ENCODE measurements around the gene LSM7. TPM values are rescaled to one million over a fixed set of nuclear protein-coding genes. Genes with fewer than 3 reads are reported as not detected.

LSM7 gene
- total and polyA plus RNA-seq, 9 of the 15 experiments (the other 6 are each of a cell fraction or from before 2014, with no cell fraction given), result 40.5 to 690 (median 265) TPM

- TF ChIP-seq ZNF318 (IDR thresholded peaks at IDR 0.05; ENCODE audit: borderline replicate concordance in 1 of 2, low read depth in 1 of 2) (no peak), EHMT2 (IDR thresholded peaks at IDR 0.05) (no peak), CC2D1A (IDR thresholded peaks at IDR 0.05) (no peak), MAFK (IDR thresholded peaks at IDR 0.05; ENCODE audit: low read length) (no peak), ZBTB33 (CRISPR knock-in tag; IDR thresholded peaks at IDR 0.05) (peak; percentile 100), XRCC3 (IDR thresholded peaks at IDR 0.05) (no peak), GTF3C2 (IDR thresholded peaks at IDR 0.05; ENCODE audit: borderline replicate concordance, extremely low read depth, insufficient read length) (no peak)
These were observed 53.4 kb downstream of the LSM7 start (continued) for GRCh38 chr19:2274931-2275535.

Measured in K562 (cell line).